Measurements from ENCODE around the gene CFAP69.
"Not testable (repeated sequence)": the region's sequence is repeated elsewhere in the genome, so short reads cannot be mapped to it uniquely, and the experiment has no call there.

The CFAP69 gene

DNA sequence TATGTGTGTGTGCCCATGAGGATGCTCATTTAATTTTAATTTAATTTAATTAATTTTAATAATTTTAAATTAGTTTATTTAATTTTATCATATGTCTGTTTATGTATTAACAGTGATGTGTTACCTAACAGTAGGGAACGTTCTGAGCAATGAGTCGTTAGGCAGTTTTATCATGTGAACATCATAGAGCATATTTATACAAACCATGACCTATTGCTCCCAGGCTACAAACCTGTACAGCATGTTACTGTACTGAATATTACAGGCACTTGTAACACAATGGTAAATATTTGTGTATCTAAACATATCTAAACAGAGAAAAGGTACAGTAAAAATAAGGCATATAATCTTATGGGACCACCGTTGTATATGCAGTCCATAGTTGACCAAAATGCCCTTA lies 13.7 kb upstream of the CFAP69 start:
- DNase-seq (ENCODE audit: low read depth) = no peak

DNA sequence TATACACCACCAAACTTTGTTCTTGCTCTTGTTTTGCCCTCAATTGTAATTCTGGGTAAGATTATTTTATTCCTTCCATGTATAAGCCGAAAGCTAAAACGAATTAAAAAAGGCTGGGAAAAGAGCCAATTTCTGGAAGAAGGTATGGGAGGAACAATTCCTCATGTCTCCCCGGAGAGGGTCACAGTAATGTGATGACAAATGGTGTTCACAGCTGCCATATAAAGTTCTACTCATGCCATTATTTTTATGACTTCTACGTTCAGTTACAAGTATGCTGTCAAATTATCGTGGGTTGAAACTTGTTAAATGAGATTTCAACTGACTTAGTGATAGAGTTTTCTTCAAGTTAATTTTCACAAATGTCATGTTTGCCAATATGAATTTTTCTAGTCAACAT lies 12.5 kb upstream of the CFAP69 start:
- DNase-seq (ENCODE audit: low read depth) = no peak

DNA sequence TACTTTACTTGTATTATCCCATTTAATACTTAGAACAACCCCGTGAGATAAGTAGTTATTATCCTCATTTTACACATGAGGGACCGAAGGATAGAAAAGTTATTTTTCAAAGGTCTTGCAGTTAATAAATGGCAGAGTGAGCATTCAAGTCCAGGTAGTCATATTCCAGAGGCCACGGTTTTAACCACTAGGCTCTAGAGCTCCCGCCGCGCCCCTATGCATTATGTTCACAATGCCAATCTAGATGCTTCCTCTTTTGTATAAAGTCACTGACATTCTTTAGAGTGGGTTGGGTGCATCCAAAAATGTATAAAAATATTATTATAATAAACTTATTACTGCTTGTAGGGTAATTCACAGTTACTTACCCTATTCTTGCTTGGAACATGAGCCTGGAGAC lies 11.4 kb upstream of the CFAP69 start:
- no peak for DNase-seq (ENCODE audit: low read depth)

DNA sequence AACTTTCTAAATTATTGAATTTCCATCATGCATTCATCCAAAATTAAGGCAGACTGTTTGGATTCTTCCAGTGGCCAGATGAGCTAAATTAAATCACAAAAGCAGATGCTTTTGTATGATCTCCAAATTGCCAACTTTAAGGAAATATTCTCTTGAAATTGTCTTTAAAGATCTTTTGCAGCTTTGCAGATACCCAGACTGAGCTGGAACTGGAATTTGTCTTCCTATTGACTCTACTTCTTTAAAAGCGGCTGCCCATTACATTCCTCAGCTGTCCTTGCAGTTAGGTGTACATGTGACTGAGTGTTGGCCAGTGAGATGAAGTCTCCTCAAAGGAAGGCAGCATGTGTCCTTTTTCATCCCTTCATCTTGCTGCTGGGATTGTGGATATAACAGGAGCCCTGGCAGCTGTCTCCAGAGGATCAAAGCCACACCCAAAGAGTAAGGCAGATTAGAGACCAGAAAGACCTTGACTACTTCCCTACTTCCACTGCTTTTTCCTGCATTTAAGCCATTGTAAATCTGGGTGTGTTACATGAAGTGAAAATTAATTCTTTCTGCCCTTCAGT lies 8.2 kb upstream of the CFAP69 start:
- no peak for DNase-seq (ENCODE audit: low read depth)

DNA sequence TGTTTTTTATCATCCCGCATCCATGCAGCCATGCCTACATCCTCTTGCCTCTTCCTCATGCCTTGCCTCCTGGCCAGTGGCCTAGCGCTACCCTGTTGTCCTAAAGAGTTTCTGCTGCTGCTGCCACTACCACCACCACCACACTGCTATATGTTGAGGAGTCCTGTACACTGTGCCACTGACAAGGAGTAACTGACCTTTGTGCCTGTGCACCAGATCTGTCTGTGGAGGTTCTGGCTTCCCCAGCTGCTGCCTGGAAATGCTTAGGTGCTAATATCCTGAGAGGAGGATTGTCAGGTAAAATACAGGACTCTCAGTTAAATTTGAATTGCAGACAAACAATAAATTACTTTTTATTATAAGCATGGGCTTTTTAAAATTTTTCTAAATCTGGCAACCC lies 7.0 kb upstream of the CFAP69 start:
- no peak for DNase-seq (ENCODE audit: low read depth)

DNA sequence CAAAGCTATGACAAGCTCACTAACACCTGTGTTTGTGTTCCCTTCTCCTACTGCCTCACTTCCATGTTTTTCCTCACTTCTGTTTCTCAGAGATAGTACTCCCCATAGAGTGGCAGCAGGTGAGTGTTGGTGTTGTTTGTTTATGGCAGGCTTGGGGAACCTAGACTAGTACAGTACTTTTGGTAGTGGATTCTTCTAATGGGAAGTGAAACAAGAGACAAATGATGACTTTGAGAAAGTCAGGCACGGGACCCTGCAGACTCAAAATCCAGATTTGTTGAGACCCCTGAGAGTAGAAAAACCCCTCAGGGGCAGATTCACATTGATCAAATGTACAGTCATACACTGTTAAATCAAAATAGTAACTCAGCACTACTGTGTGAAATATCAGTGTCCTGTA lies 6.4 kb upstream of the CFAP69 start:
- DNase-seq (ENCODE audit: low read depth) = no peak

DNA sequence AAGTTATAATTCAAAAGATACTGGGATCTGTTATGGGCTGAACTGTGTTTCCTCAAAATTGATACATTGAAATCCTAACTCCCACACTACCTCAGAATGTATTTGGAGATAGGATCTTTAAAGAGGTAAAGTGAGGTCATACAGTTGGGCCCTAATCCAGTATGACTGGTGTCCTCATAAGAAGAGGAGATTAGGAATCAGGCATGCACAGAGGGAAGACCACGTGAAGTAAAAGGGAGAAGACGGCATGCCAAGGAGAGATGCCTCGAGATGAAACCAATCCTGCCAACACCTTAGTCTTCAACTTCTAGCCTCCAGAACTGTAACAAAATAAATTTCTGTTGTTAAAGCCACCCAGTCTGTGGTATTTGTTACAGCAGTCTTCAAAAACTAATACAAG lies 5.9 kb upstream of the CFAP69 start:
- no peak for DNase-seq (ENCODE audit: low read depth)

DNA sequence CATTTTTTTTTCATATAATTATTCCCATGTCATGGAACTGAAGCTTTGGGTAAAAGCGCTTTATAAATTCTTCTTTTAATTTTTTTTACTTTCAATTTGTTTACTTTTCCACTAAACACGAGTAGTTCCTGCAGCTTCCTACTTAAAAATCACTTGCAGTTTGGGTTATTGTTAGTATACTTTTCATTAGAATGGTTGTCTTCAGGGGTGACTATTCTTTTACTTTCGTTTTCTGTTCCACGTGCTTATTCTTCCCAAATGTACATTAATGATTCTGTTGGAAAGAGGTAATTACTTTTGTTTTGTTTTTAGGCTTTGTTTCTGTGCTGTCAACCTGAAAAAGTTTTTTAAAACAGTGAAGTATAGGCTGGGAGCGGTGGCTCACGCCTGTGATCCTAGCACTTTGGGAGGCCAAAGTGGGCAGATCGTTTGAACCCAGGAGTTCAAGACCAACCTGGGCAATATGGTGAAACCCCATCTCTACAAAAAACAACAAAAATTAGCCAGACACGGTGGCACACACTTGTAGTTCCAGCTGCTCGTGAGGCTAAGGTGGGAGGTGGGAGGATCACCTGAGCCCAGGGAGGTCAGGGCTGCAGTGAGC lies 5.2 kb upstream of the CFAP69 start:
- no peak for DNase-seq (ENCODE audit: low read depth)

DNA sequence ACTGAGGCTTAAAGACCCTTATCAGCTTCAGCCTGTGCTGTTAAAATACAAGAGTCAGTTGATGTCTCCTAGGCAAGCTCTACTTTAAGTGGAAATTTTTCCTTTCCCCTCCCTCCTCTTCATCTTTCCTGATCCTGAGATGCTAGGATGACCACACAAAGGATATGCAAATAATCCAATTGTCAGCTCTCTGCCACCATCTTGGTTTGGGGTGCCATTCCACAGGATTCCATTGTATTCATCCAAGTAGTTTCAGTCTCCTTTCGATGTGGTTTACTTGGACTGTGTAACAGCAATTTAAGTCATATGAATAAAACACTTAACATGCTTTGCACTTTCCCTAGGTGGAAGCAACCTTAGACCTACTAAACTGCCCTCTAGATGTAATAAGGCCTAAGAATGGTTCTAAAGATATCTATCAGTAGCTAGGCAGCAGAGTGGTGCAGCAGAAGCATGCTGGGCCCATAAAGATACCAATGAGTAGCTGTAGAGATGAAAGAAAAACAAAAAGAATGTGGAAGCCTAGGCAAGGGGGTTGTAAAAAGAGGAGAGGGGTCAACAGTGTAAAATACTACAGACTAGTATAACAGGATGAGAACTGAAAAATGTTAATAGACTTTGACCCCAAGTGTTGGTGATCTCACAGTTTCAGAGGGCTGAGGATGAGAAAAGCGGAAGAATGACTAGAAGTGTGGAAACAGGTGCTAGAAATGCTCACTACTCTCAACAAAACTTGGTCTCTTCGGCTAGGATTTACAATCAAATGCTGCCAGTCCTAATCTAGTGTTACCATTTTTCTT lies 2.4 kb upstream of the CFAP69 start:
- DNase-seq (ENCODE audit: low read depth) = no peak

DNA sequence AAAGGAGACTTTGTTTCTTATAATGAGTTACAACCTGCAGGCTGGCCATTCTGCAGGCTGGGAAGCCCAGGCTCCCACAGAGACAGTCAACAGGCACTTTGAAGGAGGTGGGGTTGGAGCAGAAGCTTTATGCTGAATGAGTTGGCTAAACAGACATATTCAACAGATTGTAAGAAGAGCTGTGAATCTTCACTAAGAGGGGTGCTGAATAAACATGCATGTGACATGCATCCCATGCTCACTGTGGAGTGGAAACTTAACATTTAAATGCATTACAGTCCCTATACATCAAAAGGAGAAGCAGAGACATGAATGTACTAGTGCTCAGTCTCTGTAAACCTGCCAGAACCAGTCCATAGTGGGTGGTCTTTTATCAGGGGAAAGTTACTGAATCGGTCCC lies 1.4 kb upstream of the CFAP69 start:
- DNase-seq (ENCODE audit: low read depth) = no peak

DNA sequence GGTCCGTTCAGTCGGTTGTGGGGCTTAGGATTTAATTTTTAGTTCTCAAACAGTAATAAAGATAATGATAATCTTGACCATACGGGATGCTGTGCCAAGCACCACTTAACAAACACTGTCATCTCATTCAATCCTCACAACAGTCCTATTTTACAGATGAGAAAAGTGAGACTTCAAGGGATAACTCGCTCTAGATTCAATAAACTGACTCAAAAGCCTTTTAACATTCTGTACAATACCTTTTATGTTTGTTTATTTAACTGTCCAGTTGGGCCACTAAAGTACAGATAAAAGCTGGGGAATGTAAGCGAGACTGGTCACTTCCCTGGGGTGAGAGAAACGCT lies 437 bp upstream of the CFAP69 start:
- DNase-seq (ENCODE audit: low read depth) = no peak

DNA sequence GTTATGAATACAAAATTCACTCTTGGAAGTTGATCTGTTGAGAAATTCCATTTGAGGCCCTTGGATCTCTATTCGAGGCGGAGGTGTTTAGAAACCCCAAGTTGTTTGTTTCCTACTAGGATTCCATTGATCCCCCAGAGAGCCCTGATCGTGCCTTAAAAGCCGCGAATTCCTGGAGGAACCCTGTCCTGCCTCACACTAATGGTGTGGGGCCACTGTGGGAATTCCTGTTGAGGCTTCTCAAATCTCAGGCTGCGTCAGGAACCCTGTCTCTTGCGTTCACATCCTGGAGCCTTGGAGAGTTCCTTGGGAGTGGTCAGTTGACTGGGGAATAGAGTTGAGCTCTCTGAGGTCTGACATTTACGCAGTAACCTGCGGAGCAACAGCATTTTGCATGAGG lies 1.2 kb downstream of the CFAP69 start:
- no peak for DNase-seq (ENCODE audit: low read depth)

DNA sequence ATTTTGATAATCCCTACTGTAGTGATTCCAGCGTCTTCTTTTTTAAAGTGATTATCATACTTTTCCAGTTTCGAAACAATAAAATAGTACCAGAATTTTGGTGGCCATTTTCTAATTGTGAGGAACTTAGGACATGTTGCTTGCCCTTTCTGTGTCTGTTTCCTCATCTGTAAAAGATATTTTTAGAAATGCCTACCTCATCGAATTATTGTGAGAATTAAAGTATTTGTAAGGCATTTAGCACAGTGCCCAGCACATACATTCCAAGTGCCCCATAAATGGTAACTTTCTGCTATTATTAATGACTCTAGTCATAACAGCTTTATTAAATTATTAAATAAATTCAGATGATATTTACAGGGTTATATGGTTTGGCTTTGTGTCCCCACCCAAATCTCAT lies 3.7 kb downstream of the CFAP69 start:
- no peak for DNase-seq (ENCODE audit: low read depth)

DNA sequence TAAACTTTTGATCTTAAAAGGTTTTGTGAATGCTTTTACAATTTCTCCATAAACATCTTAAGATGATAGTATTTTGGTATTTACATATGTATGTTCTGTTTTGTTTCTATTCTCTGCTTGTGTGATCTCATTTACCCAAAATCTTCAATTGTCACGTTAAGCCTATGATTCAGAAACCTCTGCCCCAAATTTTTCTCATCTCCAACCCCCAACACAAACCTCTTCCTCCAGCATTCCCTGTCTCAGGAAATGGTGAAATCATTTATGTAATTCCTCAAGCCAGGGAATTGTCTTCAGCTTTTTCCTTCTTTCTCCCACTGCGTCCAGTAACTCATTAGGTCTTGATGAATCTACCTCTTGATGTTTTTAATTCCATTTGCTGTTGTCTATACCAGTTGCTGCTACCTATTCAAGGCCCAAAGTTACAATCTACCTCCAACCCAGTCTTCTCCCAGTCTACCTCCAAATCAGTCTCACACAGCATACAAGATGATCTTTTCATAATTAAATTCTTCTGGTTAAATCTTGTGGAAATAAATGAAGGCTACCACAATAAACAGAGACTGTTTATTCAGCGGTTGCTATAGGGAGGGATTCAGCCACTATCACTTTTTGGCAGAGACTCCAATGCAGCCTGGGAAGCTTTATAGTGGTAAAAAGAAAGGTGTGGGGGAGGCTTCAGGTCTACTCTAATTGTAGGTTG lies 5.8 kb downstream of the CFAP69 start:
- no peak for DNase-seq (ENCODE audit: low read depth)

DNA sequence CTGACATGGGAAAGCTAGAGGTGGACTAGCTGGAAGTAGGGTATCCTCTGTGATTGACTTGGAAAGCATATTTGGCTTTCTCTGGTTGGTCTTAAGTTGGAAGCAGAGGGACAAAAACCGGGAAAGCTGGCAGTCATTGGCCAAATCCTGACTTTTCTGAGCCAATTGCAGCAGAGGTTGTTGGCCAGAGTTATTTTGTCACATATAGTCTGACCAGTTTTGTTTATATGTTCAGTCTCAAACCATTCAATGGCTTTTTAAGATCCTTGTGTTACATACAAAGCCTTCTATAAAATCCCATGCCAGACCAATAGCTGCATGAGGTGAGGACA lies 6.3 kb downstream of the CFAP69 start:
- DNase-seq (ENCODE audit: low read depth) = no peak

DNA sequence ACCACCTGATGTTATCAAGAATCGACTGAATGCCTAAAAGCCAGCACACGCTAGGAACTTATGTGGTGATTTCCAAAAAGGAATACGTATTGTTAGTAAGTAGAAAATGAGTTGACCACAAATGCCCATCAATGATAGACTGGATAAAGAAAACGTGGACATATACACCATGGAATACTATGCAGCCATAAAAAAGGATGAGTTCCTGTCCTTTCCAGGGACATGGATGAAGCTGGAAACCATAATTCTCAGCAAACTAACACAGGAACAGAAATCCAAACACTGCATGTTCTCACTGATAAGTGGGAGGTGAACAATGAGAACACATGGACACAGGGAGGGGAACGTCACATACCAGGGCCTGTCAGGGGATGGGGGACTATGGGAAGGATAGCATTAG lies 11.0 kb downstream of the CFAP69 start:
- not testable (repeated sequence) for DNase-seq (ENCODE audit: low read depth)

DNA sequence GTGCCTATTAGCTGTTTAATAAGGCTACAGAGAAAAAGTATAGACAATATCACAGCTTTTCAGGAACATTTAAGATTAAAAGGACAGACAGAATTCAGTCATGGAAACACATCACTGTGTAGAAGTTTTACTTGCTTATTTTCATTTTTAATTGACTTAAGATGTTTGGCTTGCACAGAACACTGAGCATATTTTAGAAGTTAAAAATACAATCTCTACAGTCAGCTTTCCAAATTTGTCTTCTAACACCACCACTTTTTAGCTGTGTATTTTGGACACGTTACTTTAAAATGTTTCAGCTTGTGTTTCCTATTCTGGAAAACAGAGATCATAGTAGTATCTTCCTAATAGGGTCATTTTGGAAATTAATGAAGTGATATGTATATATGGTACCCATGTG lies 11.8 kb downstream of the CFAP69 start:
- no peak for DNase-seq (ENCODE audit: low read depth)

DNA sequence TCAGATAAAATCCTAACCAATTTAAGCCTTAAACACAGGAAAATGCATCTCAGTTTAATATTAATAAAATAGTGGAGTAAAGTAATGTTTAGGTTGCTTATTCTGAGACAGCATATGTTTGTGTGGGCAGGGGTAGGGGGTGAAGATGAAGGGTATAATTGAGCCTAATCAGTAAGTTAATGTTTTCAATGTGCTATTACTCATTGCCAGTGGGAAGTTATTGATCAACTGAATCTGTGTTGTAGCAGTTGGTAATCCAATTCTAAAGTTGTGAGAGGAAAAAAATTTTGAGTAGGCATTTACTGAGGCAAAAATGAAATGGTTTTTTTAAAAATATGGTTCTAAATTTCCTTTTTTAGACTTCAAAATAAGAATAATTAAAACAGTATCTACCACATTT lies 16.5 kb downstream of the CFAP69 start:
- DNase-seq (ENCODE audit: low read depth) = no peak

DNA sequence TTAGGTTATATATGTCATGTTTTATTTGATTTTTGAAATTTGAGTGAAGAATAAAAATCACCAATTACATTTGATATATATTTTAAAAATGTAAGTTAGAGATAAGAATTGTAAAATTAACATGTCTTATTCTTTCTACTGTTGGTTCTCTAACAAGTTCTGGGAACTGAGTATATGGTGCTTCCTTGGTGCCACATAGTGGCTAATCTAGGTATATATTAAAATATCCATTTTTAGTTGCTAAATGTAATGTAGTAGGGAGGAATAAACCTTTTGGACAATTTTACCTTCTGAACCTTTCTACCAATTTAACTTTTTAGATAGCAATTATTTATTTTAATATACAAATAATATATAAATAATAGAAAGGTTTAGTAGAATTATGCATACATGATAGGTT lies 17.5 kb downstream of the CFAP69 start:
- DNase-seq (ENCODE audit: low read depth) = no peak

DNA sequence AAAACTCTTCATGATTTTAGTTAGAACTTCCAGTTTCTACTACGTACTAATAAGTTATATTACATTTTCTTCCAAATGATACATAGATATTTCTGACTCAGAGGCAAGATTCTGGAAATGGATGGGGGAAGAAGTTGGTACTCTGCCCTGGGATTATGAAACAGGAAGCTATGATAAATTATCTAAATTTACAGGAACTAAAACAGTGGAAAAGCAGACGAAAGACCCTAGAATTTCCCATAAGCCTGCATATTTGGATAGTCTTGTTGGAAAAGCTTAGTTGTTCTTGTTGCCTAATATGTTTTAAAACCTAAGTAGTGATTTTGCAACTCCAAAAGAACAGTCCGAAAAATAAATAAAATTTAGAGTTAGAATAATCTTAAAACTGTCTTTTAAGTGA lies 21.8 kb downstream of the CFAP69 start:
- no peak for DNase-seq (ENCODE audit: low read depth)

DNA sequence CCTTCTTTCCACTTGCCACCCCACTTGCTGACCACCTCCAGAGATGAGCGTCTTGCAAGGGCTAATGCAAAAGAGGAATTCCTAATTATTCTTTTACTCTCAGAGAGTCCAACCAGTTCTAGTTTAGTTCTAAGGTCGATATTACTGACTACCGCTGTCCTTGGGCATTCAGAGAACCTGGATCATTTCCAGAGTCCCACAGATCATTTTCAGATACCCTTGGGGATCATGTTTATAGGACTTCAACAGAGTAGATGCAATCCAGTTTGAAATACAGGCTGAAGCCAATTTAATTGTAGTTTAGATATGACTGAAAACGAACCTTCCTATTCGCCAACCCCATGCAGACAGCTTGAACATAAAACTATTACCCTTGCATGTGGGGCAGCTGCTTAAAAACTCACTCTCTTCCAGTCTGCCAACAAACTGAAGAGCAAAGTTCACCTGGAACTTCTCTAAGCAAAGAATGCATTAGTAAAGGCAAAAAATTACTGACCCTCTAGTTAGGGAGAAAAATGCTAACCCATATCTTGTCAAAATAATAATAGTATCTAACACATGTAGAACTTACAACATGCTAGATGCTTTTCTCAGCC lies 22.4 kb downstream of the CFAP69 start:
- DNase-seq (ENCODE audit: low read depth) = no peak

DNA sequence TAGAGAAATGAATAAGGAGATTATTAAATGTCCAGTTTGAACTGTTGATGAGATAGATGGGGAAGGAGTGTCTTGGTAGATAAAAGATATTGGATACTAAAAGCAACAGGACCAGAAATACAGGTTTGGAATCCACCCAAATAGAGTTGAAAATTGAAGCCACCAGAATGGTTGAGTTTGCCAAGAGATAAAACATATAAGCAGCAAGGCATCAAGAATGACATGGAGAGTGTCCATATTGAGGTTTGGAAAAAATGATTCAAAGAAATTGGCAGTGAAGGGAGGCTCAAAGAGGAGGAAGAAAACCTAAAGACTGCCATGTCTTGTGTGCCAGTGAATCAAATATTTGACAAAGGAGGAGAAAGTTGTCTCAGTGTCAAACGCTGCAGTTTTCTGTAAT lies 24.2 kb downstream of the CFAP69 start:
- no peak for DNase-seq (ENCODE audit: low read depth)

Data from activated T-helper 9 cell treated with anti-CD3 and anti-CD28 coated beads, Interleukin-2, amount 50 U/mL, for 16 hours (primary cell).